Neural cell (in vitro differentiated cells): ENCODE data around the gene STOM. TPM values are rescaled to one million over a fixed set of nuclear protein-coding genes. Genes with fewer than 3 reads are reported as not detected.

Source experiments
- H2AFZ ChIP-seq: fragments of 200-600, 300-800 bp; sonication (generic), shearing (Covaris generic); 2 replicates; pipeline ENCODE4 v1.6.0; 2014; ENCODE audit warnings: low read depth, mild to moderate bottlenecking, antibody characterized with exemption, low read length, moderate library complexity
- H3F3A ChIP-seq: fragments of 200-600 bp; shearing (Covaris generic); 2 replicates; pipeline ENCODE4 v1.6.1; 2016; ENCODE audit warnings: mild to moderate bottlenecking, moderate library complexity, mixed read lengths, antibody characterized with exemption, low read length; ENCODE audit not compliant: insufficient read depth, poor library complexity, severe bottlenecking
- H3K27ac ChIP-seq: fragments of 200-600, 300-800 bp; sonication (generic), shearing (Covaris generic); 2 replicates; pipeline ENCODE4 v1.5.1; 2014; ENCODE audit warnings: mild to moderate bottlenecking, low read length, moderate library complexity
- H3K27me3 ChIP-seq: fragments of 300-800, 200-600 bp; sonication (generic), shearing (Covaris generic); 2 replicates; pipeline ENCODE4 v1.6.0; 2014; ENCODE audit warnings: mild to moderate bottlenecking, low read depth, low read length, moderate library complexity; ENCODE audit not compliant: insufficient read depth
- H3K36me3 ChIP-seq: fragments of 300-800, 200-600 bp; sonication (generic), shearing (Covaris generic); 2 replicates; pipeline ENCODE4 v1.5.1; 2014; ENCODE audit warnings: mild to moderate bottlenecking, antibody characterized with exemption, low read length, moderate library complexity; ENCODE audit not compliant: insufficient read depth
- H3K4me2 ChIP-seq: fragments of 300-800, 200-600 bp; sonication (generic), shearing (Covaris generic); 2 replicates; pipeline ENCODE4 v1.6.0; 2014; ENCODE audit warnings: mild to moderate bottlenecking, low read length
- H3K4me3 ChIP-seq: fragments of 300-800, 200-600 bp; sonication (generic), shearing (Covaris generic); 2 replicates; pipeline ENCODE4 v1.5.1; 2014; ENCODE audit warnings: mild to moderate bottlenecking, low read length, moderate library complexity
- H3K79me2 ChIP-seq: fragments of 200-600 bp; shearing (Covaris generic); replicated peaks from 2 replicates; pipeline ENCODE4 v1.6.0; 2014; ENCODE audit warnings: mild to moderate bottlenecking, low read length, moderate library complexity; ENCODE audit not compliant: insufficient read depth
- H3K9ac ChIP-seq: fragments of 300-800, 200-600 bp; sonication (generic), shearing (Covaris generic); 2 replicates; pipeline ENCODE4 v1.6.1; 2016; ENCODE audit warnings: mild to moderate bottlenecking, low read length, mixed read lengths
- H3K9me2 ChIP-seq: fragments of 200-600 bp; shearing (Covaris generic); 2 replicates; pipeline ENCODE4 v1.6.1; 2016; ENCODE audit warnings: mild to moderate bottlenecking, low read length, mixed read lengths; ENCODE audit not compliant: insufficient read depth
- H3K9me3 ChIP-seq: fragments of 200-600, 300-800 bp; sonication (generic), shearing (Covaris generic); 2 replicates; pipeline ENCODE4 v1.6.1; 2016; ENCODE audit warnings: mild to moderate bottlenecking, mixed run types, low read length, moderate library complexity, mixed read lengths
- H4K20me1 ChIP-seq: fragments of 200-600 bp; shearing (Covaris generic); 2 replicates; pipeline ENCODE4 v1.6.1; 2016; ENCODE audit warnings: mild to moderate bottlenecking, mixed run types; ENCODE audit not compliant: insufficient read depth
- EP300 ChIP-seq: fragments of 450-650 bp; conservative IDR thresholded peaks from 2 replicates; pipeline ENCODE4 v1.6.1; 2014; ENCODE audit warnings: antibody characterized with exemption, mild to moderate bottlenecking, moderate library complexity; ENCODE audit not compliant: poor library complexity, severe bottlenecking
- EZH2 ChIP-seq: fragments of 200-600, 300-800 bp; shearing (Covaris generic), sonication (generic); IDR thresholded peaks from 2 replicates; pipeline ENCODE4 v1.6.1; 2014; ENCODE audit warnings: antibody characterized with exemption, low read length, borderline replicate concordance, mild to moderate bottlenecking; ENCODE audit not compliant: insufficient read depth, poor library complexity, severe bottlenecking
- MXI1 ChIP-seq: fragments of 450-650 bp; conservative IDR thresholded peaks from 2 replicates; pipeline ENCODE4 v1.6.1; 2014; ENCODE audit warnings: antibody characterized with exemption, mild to moderate bottlenecking; ENCODE audit not compliant: poor library complexity, severe bottlenecking
- POLR2AphosphoS5 ChIP-seq: IDR thresholded peaks from 2 replicates; pipeline ENCODE4 v1.6.1; 2012
- RAD21 ChIP-seq: fragments of 450-650 bp; conservative IDR thresholded peaks from 2 replicates; pipeline ENCODE4 v1.6.1; 2014; ENCODE audit warnings: antibody characterized with exemption, mild to moderate bottlenecking, moderate library complexity
- SMC3 ChIP-seq: fragments of 450-650 bp; conservative IDR thresholded peaks from 2 replicates; pipeline ENCODE4 v1.6.1; 2014; ENCODE audit warnings: antibody characterized with exemption, mild to moderate bottlenecking, moderate library complexity; ENCODE audit not compliant: poor library complexity
- TAF1 ChIP-seq: IDR thresholded peaks from 2 replicates; pipeline ENCODE4 v1.6.1; 2012; ENCODE audit warnings: low read depth
- polyA plus RNA-seq: library from polyadenylated mRNA; depleted of rRNA; stranded (reverse); fragments of >200 nt; gene quantifications from 2 replicates; pipeline ENCODE4 v1.2.3, GENCODE V29; 2014
- TF ChIP-seq, protein P1 (sequence below): IDR thresholded peaks from 2 replicates; pipeline ENCODE4 v1.6.1; 2012; ENCODE audit warnings: borderline replicate concordance
- TF ChIP-seq, protein P2 (sequence below): fragments of 450-650 bp; IDR thresholded peaks from 2 replicates; pipeline ENCODE4 v1.5.1; 2014; ENCODE audit warnings: antibody characterized with exemption, mild to moderate bottlenecking, moderate library complexity; ENCODE audit not compliant: poor library complexity, severe bottlenecking

The STOM gene
- polyA plus RNA-seq, 1 donor from 2014 or later = 0.11 TPM

DNA sequence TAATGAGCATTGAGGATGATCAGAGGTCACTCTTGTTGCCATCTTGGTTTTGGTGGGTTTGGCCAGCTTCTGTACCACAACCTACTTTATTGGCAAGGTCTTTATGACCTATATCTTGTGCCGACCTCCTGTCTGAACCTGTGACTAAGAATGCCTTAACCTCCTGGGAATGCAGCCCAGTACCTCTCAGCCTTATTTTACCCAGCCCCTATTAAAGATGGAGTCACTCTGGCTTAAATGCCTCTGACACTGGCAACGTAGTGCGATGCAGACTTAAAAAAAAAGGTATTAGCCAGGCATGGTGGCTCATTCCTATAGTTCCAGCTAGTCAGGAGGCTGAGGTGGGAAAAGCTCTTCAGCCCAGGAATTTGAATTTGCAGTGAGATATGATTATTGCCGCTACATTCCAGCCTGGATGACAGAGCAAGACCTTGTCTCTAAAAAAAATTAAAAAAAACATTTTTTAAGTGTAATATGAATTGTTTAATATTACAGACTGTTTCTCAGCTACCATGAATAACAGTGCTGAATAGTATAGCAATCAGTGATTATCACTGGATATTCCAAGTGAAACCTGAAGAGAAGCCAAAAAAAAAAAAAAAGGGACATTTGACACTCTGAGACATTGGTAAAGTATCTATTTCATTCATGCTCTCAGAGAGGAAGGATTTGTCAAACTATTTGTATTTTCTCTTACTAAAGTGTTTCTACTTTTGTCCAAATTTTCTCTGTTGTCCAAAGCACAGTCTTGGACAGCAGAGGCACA lies 18.3 kb upstream of the STOM start:
- Histone ChIP-seq H3K9ac (no peak overlapping the region), H3K9me3 (no peaks in the 10 kb centered on the region), H3K27ac (no peak overlapping the region), H3K9me2 (no peaks in the 10 kb centered on the region), H3K4me3 (no peak overlapping the region), H3K27me3 (no peaks in the 10 kb centered on the region), H3K79me2 (no peaks in the 10 kb centered on the region), H3K36me3 (no peaks in the 10 kb centered on the region), H2AFZ (no peak overlapping the region), H3F3A (no peaks in the 10 kb centered on the region), H3K4me2 (no peak overlapping the region), H4K20me1 (no peaks in the 10 kb centered on the region)
- TF ChIP-seq, protein P1, sequence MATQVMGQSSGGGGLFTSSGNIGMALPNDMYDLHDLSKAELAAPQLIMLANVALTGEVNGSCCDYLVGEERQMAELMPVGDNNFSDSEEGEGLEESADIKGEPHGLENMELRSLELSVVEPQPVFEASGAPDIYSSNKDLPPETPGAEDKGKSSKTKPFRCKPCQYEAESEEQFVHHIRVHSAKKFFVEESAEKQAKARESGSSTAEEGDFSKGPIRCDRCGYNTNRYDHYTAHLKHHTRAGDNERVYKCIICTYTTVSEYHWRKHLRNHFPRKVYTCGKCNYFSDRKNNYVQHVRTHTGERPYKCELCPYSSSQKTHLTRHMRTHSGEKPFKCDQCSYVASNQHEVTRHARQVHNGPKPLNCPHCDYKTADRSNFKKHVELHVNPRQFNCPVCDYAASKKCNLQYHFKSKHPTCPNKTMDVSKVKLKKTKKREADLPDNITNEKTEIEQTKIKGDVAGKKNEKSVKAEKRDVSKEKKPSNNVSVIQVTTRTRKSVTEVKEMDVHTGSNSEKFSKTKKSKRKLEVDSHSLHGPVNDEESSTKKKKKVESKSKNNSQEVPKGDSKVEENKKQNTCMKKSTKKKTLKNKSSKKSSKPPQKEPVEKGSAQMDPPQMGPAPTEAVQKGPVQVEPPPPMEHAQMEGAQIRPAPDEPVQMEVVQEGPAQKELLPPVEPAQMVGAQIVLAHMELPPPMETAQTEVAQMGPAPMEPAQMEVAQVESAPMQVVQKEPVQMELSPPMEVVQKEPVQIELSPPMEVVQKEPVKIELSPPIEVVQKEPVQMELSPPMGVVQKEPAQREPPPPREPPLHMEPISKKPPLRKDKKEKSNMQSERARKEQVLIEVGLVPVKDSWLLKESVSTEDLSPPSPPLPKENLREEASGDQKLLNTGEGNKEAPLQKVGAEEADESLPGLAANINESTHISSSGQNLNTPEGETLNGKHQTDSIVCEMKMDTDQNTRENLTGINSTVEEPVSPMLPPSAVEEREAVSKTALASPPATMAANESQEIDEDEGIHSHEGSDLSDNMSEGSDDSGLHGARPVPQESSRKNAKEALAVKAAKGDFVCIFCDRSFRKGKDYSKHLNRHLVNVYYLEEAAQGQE = no peak

DNA sequence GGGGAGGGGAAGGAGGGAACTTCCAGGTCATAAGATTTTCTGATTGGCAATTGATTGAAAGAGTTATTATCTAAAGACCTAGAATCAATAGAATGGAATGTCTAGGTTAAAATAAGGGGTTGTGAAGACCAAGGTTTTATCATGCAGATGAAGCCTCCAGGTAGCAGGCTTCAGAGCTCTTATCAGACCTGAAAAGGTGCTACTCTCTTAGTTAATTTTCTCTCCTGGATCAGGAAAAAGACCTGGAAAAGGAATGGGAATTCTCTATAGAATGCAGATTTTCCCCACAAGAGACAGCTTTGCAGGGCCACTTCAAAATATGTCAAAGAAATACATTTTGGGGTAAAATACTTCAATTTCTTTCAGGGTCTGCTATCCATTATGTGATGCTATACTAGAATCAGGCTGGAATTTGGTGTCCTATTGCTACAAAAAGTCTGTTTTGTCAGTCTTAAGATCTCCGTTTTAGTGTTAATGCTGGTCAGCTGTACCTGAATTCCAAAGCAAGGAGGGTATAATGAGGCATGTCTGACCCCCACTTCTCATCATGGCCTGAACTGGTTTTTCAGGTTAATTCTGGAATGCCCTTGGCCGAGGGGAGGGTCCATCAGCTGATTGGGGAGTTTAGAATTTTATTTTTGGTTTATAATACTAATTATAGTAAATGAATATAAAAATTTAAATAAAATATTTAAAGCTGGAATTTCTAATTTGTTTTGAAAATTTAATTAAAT lies 16.6 kb upstream of the STOM start:
- TF ChIP-seq, protein P1 = no peak
- TF ChIP-seq, protein P2, sequence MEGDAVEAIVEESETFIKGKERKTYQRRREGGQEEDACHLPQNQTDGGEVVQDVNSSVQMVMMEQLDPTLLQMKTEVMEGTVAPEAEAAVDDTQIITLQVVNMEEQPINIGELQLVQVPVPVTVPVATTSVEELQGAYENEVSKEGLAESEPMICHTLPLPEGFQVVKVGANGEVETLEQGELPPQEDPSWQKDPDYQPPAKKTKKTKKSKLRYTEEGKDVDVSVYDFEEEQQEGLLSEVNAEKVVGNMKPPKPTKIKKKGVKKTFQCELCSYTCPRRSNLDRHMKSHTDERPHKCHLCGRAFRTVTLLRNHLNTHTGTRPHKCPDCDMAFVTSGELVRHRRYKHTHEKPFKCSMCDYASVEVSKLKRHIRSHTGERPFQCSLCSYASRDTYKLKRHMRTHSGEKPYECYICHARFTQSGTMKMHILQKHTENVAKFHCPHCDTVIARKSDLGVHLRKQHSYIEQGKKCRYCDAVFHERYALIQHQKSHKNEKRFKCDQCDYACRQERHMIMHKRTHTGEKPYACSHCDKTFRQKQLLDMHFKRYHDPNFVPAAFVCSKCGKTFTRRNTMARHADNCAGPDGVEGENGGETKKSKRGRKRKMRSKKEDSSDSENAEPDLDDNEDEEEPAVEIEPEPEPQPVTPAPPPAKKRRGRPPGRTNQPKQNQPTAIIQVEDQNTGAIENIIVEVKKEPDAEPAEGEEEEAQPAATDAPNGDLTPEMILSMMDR = no peak
- TF ChIP-seq EP300 (no peak), SMC3 (no peak), EZH2 (no peak), TAF1 (no peak), RAD21 (no peak), POLR2AphosphoS5 (no peak), MXI1 (no peak)
- Histone ChIP-seq H3K4me2 (no peak overlapping the region), H3K9me2 (no peaks in the 10 kb centered on the region), H3K9me3 (no peaks in the 10 kb centered on the region), H3F3A (no peaks in the 10 kb centered on the region), H3K4me3 (no peak overlapping the region), H3K9ac (no peak overlapping the region), H4K20me1 (no peaks in the 10 kb centered on the region), H3K79me2 (no peaks in the 10 kb centered on the region), H3K27me3 (no peaks in the 10 kb centered on the region), H2AFZ (no peak overlapping the region), H3K27ac (no peak overlapping the region), H3K36me3 (no peaks in the 10 kb centered on the region)
